Measurements from ENCODE around the gene PLPPR3.

The PLPPR3 gene

DNA sequence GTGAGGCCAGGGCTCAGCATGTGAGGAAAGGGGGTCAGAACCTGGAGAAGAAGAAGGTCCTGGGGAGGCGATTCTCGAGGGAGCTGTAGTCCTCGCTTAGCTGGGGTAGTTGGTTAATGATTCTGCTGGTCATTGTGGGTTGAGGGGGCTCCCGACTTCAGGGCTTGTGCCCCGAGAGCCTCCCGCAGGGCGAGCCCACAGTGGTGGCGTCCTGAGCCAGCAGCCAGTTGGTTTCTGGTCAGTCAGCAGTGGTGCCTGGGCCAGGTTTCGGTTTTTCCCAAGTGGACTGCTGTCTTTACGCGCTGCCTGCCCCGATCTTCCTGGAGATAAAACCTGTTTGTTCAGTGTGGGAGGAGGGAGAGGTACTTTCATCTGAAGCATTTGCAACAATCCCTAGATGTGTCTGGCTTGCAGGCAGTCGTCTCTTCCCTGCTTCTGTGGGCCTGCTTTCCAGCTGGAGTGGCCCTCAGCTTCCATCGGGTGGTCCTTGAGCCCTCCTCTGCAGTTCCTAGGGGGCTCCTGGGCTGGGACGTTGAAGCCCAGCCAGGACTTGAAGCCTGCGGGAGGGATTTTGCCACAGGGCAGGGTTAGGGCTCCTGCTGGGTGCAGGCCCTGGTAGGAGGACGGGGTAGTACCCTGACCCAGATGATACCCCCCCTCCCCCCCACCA lies 21.3 kb downstream of the PLPPR3 start (continued):
- TF ChIP-seq, protein P1, sequence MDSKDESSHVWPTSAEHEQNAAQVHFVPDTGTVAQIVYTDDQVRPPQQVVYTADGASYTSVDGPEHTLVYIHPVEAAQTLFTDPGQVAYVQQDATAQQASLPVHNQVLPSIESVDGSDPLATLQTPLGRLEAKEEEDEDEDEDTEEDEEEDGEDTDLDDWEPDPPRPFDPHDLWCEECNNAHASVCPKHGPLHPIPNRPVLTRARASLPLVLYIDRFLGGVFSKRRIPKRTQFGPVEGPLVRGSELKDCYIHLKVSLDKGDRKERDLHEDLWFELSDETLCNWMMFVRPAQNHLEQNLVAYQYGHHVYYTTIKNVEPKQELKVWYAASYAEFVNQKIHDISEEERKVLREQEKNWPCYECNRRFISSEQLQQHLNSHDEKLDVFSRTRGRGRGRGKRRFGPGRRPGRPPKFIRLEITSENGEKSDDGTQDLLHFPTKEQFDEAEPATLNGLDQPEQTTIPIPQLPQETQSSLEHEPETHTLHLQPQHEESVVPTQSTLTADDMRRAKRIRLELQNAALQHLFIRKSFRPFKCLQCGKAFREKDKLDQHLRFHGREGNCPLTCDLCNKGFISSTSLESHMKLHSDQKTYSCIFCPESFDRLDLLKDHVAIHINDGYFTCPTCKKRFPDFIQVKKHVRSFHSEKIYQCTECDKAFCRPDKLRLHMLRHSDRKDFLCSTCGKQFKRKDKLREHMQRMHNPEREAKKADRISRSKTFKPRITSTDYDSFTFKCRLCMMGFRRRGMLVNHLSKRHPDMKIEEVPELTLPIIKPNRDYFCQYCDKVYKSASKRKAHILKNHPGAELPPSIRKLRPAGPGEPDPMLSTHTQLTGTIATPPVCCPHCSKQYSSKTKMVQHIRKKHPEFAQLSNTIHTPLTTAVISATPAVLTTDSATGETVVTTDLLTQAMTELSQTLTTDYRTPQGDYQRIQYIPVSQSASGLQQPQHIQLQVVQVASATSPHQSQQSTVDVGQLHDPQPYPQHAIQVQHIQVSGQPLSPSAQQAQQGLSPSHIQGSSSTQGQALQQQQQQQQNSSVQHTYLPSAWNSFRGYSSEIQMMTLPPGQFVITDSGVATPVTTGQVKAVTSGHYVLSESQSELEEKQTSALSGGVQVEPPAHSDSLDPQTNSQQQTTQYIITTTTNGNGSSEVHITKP (tag by site-specific recombination; IDR thresholded peaks at IDR 0.05), result peak; percentile 66
- TF ChIP-seq ZSCAN23 (tag by site-specific recombination; IDR thresholded peaks at IDR 0.05), result no peak

DNA sequence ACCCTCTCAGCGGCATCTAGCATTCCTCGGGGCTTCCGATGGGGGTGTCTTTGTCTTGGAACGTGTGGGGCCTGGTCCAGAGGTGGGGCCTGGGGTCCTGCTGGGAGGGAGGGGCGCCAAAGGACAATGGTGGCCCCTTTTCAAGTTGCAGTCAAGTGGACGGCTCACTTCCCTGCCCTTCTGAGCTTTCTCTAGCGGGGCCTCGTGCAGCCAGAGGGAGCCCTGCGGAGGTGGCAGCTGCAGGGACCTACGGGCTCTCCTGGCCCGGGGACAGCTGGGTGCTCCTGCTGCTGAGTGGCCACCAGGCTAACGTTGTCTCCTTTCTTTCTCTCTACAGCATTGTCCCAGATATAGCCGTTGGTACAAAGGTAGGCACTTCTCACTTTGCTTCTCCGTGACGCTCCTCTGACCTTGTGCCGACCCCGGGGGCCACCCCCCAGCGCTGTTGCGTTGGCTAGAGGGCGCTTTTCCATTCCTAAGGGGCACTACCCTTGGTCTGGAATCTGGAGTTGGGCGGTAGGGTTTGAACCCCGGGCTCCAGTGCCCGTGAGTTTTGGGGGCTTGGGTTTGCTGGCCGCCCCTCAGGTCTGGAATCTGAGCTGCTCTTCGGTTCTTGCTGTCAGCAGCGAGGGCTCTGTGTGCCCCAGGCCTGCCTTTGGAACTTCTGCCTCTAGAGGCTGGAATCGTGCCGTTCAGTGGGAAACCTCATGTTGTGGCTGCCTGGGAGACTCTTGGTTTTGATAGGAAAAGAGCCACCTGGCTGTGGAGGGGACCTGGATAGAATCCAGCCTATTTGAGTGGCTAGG lies 22.5 kb downstream of the PLPPR3 start:
- Histone ChIP-seq H3K27ac (ENCODE audit: extremely low read depth, low read depth, low read length) (peak overlapping the region; percentile 97), H3K9me3 (ENCODE audit: control insufficient read depth, insufficient read depth, low read depth, low read length) (no peaks in the 10 kb centered on the region), H3K36me3 (ENCODE audit: control insufficient read depth in 2 of 2, insufficient read depth in 1 of 2, low read length in 2 of 2) (peaks cover 0 to 62% of the 10 kb centered on the region in 2 experiments; a peak in 2 of 3 replicates), H3K4me1 (ENCODE audit: control insufficient read depth, insufficient read depth, low read length) (peaks cover 25% of the 10 kb centered on the region), H3K4me3 (ENCODE audit: low read depth, low read length) (peak overlapping the region; percentile 87)
- POLR2A ChIA-PET, result interaction anchor here (0.6 to 1.3 kb wide), 4 partner anchors 11 to 229 kb away, joined by 3 to 4 read pairs (median 4); no protein-coding TSS in a partner anchor
- TF ChIP-seq, protein P2, sequence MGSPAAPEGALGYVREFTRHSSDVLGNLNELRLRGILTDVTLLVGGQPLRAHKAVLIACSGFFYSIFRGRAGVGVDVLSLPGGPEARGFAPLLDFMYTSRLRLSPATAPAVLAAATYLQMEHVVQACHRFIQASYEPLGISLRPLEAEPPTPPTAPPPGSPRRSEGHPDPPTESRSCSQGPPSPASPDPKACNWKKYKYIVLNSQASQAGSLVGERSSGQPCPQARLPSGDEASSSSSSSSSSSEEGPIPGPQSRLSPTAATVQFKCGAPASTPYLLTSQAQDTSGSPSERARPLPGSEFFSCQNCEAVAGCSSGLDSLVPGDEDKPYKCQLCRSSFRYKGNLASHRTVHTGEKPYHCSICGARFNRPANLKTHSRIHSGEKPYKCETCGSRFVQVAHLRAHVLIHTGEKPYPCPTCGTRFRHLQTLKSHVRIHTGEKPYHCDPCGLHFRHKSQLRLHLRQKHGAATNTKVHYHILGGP (tag by site-specific recombination; IDR thresholded peaks at IDR 0.05), result no peak
- no peak for TF ChIP-seq SCRT2 (tag by site-specific recombination; IDR thresholded peaks at IDR 0.05)
- no peak for TF ChIP-seq ZNF501 (tag by site-specific recombination; IDR thresholded peaks at IDR 0.05)
- TF ChIP-seq SP3 (tag by site-specific recombination; IDR thresholded peaks at IDR 0.05), result peak; percentile 26; the same call in 1 of the 2 replicates
- peak; percentile 33; the same call in 1 of the 2 replicates for TF ChIP-seq ZNF561 (tag by site-specific recombination; IDR thresholded peaks at IDR 0.05; ENCODE audit: borderline replicate concordance)
- TF ChIP-seq ZBTB8A (tag by site-specific recombination; IDR thresholded peaks at IDR 0.05), result peak; percentile 43; the same call in 1 of the 2 replicates
- peak; percentile 73 for TF ChIP-seq GLIS1 (tag by site-specific recombination; IDR thresholded peaks at IDR 0.05)
- TF ChIP-seq ZNF600 (tag by site-specific recombination; IDR thresholded peaks at IDR 0.05), result peak; percentile 54; the same call in 1 of the 2 replicates
- 0 out of 2 replicates have a peak, but pooled peaks have one; percentile 27 for TF ChIP-seq GLIS2 (tag by site-specific recombination; IDR thresholded peaks at IDR 0.05)
- TF ChIP-seq, protein P3, sequence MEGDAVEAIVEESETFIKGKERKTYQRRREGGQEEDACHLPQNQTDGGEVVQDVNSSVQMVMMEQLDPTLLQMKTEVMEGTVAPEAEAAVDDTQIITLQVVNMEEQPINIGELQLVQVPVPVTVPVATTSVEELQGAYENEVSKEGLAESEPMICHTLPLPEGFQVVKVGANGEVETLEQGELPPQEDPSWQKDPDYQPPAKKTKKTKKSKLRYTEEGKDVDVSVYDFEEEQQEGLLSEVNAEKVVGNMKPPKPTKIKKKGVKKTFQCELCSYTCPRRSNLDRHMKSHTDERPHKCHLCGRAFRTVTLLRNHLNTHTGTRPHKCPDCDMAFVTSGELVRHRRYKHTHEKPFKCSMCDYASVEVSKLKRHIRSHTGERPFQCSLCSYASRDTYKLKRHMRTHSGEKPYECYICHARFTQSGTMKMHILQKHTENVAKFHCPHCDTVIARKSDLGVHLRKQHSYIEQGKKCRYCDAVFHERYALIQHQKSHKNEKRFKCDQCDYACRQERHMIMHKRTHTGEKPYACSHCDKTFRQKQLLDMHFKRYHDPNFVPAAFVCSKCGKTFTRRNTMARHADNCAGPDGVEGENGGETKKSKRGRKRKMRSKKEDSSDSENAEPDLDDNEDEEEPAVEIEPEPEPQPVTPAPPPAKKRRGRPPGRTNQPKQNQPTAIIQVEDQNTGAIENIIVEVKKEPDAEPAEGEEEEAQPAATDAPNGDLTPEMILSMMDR (tag by site-specific recombination; IDR thresholded peaks at IDR 0.05), result peak; percentile 49; the same call in 1 of the 2 replicates
- TF ChIP-seq ZNF792 (tag by site-specific recombination; IDR thresholded peaks at IDR 0.05), result no peak
- TF ChIP-seq FEZF1 (tag by site-specific recombination; IDR thresholded peaks at IDR 0.05), result peak; percentile 78
- TF ChIP-seq, protein P4, sequence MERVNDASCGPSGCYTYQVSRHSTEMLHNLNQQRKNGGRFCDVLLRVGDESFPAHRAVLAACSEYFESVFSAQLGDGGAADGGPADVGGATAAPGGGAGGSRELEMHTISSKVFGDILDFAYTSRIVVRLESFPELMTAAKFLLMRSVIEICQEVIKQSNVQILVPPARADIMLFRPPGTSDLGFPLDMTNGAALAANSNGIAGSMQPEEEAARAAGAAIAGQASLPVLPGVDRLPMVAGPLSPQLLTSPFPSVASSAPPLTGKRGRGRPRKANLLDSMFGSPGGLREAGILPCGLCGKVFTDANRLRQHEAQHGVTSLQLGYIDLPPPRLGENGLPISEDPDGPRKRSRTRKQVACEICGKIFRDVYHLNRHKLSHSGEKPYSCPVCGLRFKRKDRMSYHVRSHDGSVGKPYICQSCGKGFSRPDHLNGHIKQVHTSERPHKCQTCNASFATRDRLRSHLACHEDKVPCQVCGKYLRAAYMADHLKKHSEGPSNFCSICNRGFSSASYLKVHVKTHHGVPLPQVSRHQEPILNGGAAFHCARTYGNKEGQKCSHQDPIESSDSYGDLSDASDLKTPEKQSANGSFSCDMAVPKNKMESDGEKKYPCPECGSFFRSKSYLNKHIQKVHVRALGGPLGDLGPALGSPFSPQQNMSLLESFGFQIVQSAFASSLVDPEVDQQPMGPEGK (tag by site-specific recombination; IDR thresholded peaks at IDR 0.05), result peak; percentile 53
- TF ChIP-seq ZNF2 (tag by site-specific recombination; IDR thresholded peaks at IDR 0.05), result 0 out of 2 replicates have a peak, but pooled peaks have one; percentile 23
- 0 out of 2 replicates have a peak, but pooled peaks have one; percentile 8 for TF ChIP-seq WT1 (tag by site-specific recombination; IDR thresholded peaks at IDR 0.05)
- CTCF ChIA-PET, result interaction anchor here (0.6 to 1.7 kb wide), 2 partner anchors 9 to 28 kb away, joined by 5 to 7 read pairs; no protein-coding TSS in a partner anchor

All from HEK293 (cell line).